ENCODE measurements around the gene TIE1.

- TF ChIP-seq CTCF (IDR thresholded peaks at IDR 0.05), result no peak
- TF ChIP-seq POLR2A (IDR thresholded peaks at IDR 0.05), result no peak
These were observed 53.7 kb downstream of the TIE1 start for GRCh38 chr1:43354471-43354870.
